A673 (cell line): Measurements from ENCODE around the gene LRRC27.

ENCODE experiments used
- EZH2 ChIP-seq: fragments of 200-600 bp; sonication (generic); IDR thresholded peaks from 2 replicates; pipeline ENCODE4 v1.6.1; 2017; ENCODE audit warnings: borderline replicate concordance, low read depth, mild to moderate bottlenecking, mixed read lengths, antibody characterized with exemption, low read length; ENCODE audit not compliant: poor library complexity, severe bottlenecking
- TF ChIP-seq, protein P1 (sequence below): fragments of 300-800, 200-600 bp; sonication (generic); conservative IDR thresholded peaks from 2 replicates; pipeline ENCODE4 v1.5.1; 2017; ENCODE audit warnings: low read depth, mild to moderate bottlenecking, antibody characterized with exemption, low read length, moderate library complexity, mixed read lengths

DNA sequence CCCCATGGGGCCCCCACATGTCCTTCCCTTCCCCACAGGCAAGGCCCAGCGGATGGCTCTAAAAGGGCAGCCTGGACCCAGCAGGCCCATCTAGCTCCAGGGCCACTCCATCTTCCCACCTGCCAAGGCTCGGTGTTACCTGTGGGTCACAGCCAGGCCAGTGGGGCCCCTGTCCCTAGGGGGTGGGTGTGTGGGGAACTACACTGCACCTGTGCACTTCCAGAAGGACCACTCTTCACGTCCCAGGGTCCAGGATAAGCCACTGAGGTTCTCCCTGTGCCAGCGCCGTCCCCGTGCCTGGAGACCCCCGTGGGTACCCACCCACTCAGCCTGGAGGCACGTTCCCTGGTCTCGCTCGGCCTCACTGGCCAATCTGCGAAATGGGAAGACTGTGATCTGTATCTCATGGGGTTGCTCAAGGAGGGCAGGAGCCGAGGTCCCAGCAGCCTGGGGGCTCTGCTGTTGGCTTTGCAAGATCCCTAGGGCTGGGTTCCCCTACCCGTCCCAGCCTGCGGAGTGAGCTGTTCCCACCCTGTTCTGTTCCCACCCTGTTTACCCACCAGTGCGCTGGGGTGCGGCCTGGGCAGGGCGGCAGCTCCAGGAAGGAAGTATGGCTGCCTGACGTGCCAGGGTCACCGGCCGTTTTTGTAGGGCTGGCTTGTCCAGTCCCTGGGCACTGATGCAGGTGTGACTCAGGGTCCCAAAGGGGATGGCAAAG, 69.6 kb downstream of the LRRC27 start:
- no peak for TF ChIP-seq EZH2
- TF ChIP-seq, protein P1, sequence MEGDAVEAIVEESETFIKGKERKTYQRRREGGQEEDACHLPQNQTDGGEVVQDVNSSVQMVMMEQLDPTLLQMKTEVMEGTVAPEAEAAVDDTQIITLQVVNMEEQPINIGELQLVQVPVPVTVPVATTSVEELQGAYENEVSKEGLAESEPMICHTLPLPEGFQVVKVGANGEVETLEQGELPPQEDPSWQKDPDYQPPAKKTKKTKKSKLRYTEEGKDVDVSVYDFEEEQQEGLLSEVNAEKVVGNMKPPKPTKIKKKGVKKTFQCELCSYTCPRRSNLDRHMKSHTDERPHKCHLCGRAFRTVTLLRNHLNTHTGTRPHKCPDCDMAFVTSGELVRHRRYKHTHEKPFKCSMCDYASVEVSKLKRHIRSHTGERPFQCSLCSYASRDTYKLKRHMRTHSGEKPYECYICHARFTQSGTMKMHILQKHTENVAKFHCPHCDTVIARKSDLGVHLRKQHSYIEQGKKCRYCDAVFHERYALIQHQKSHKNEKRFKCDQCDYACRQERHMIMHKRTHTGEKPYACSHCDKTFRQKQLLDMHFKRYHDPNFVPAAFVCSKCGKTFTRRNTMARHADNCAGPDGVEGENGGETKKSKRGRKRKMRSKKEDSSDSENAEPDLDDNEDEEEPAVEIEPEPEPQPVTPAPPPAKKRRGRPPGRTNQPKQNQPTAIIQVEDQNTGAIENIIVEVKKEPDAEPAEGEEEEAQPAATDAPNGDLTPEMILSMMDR, result no peak
